CD4-positive, alpha-beta T cell treated with Interleukin-6 at 100 ng/mL for 8 hours (primary cell): Measurements from ENCODE around the gene HSPA1L.
"Not testable (repeated sequence)": the region's sequence is repeated elsewhere in the genome, so short reads cannot be mapped to it uniquely, and the experiment has no call there.

Source experiments
- DNase-seq: peaks from one replicate; pipeline ENCODE4 v3.0.0-alpha.2; 2020; ENCODE audit warnings: mixed read lengths, low spot score

Gene HSPA1L

GRCh38 chr6:31815025-31815838 is at the start of gene HSPA1L, which contains the start of gene HSPA1A:
TSS of gene HSPA1L (minus strand) at chr6:31815283. CDS start at chr6:31811972, 3,311 bp downstream.
TSS of gene HSPA1A (plus strand) at chr6:31815543. CDS start at chr6:31815757, 214 bp downstream.
- peak; percentile 74 for DNase-seq

- no peak for DNase-seq
Observed at GRCh38 chr6:31864818-31865204, 49.7 kb upstream of the HSPA1L start.

GRCh38 chr6:31864123-31864562 is 49.1 kb upstream of the HSPA1L start:
- DNase-seq: not testable (repeated sequence)

- peak; percentile 100 for DNase-seq
Observed at GRCh38 chr6:31862344-31863235, 47.5 kb upstream of the HSPA1L start, which contains the start of gene NEU1. TSS of gene NEU1 (minus strand) at chr6:31862821. CDS start at chr6:31862776, 45 bp downstream.

- no peak for DNase-seq
Observed at GRCh38 chr6:31861919-31862343, 46.8 kb upstream of the HSPA1L start.

GRCh38 chr6:31861150-31861549 is 46.1 kb upstream of the HSPA1L start:
- DNase-seq: no peak

- no peak for DNase-seq
Observed at GRCh38 chr6:31860349-31860748, 45.3 kb upstream of the HSPA1L start.

GRCh38 chr6:31859923-31860322 is 44.8 kb upstream of the HSPA1L start:
- DNase-seq: no peak

- DNase-seq: no peak
Observed at GRCh38 chr6:31858707-31859106, 43.6 kb upstream of the HSPA1L start.

- not testable (repeated sequence) for DNase-seq
Observed at GRCh38 chr6:31857774-31858173, 42.7 kb upstream of the HSPA1L start.

- not testable (repeated sequence) for DNase-seq
Observed at GRCh38 chr6:31851980-31852718, 37.1 kb upstream of the HSPA1L start.

GRCh38 chr6:31851485-31851832 is 36.4 kb upstream of the HSPA1L start:
- no peak for DNase-seq

- DNase-seq: no peak
Observed at GRCh38 chr6:31850765-31851484, 35.8 kb upstream of the HSPA1L start.

GRCh38 chr6:31847276-31847978 is 32.3 kb upstream of the HSPA1L start:
- no peak for DNase-seq

GRCh38 chr6:31844507-31844906 is 29.4 kb upstream of the HSPA1L start:
- DNase-seq: no peak

GRCh38 chr6:31842053-31842452 is 27.0 kb upstream of the HSPA1L start:
- DNase-seq: no peak

- not testable (repeated sequence) for DNase-seq
Observed at GRCh38 chr6:31839779-31840126, 24.7 kb upstream of the HSPA1L start.

GRCh38 chr6:31838968-31839367 is 23.9 kb upstream of the HSPA1L start:
- no peak for DNase-seq

- not testable (repeated sequence) for DNase-seq
Observed at GRCh38 chr6:31838114-31838553, 23.1 kb upstream of the HSPA1L start.

GRCh38 chr6:31837369-31838113 is 22.5 kb upstream of the HSPA1L start:
- DNase-seq: no peak
